Jurkat, Clone E6-1 (cell line): ENCODE data around the gene WDR35.

ENCODE experiments used
- DNase-seq: peaks from one replicate; pipeline ENCODE4 v3.0.0-alpha.2; 2011; ENCODE audit warnings: low read depth, low spot score
- H3K4me3 ChIP-seq: 2 replicates; pipeline ENCODE4 v1.5.1; 2011; ENCODE audit warnings: mild to moderate bottlenecking, low read length, control low read depth, moderate library complexity

Gene WDR35

DNA sequence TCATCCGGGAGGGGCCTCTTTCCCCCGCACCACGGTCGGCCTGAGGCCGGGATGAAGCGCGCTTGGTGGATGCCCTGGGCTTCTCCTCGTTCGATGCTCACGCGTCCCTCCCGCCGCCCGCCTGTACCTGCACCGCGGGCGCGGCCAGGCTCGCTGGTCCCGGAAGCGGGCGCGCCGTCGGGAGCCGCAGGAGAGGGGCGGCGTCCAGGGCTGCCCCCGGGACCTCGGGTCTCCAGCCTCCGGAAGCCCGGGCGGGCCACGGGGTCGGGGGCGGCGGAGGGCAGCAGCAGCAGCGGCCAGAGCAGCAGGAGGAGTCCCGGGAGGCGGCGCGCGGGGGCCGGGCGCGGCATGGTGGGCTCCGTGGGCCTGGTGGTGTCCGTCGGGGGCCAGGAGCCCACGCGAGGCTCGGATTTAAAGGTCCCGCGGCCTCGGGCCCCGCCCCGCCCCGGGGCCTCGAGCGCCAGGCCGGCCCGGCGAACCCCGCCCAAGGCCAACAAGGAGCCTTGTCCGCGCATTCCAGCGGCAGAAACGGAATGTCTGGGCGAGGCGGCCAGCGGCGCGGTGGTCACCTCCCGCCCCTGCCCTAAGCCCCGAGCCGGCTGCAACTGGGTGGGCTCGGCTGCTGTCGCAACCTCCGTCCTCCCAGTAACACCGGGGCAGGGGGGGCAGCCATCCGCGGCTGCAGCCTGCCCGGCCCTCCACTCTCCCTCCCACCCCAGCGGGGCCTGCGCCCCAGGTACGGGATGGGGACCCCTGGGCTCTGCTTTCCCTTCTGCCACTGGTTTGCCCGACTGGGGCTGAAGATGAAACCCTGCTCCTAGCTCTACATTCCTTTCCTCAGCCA, 22.6 kb upstream of the WDR35 start, which contains the start of gene MATN3:
Gene MATN3, minus strand, starts transcription at position 387 of the 844 bp plus-strand sequence. Its CDS starts 37 bp downstream, at position 350.
- no peak within 1 kb of the TSS for H3K4me3 ChIP-seq

GRCh38 chr2:20012032-20012281, 22.1 kb upstream of the WDR35 start:
- DNase-seq = no peak
- H3K4me3 ChIP-seq = no peak overlapping the region

More for the DNA sequence above, 22.6 kb upstream of the WDR35 start, which contains the start of gene MATN3:
- no peak for DNase-seq

- no peak for DNase-seq
- H3K4me3 ChIP-seq = no peak overlapping the region
Measured at GRCh38 chr2:20011276-20012031, 21.5 kb upstream of the WDR35 start.

DNA sequence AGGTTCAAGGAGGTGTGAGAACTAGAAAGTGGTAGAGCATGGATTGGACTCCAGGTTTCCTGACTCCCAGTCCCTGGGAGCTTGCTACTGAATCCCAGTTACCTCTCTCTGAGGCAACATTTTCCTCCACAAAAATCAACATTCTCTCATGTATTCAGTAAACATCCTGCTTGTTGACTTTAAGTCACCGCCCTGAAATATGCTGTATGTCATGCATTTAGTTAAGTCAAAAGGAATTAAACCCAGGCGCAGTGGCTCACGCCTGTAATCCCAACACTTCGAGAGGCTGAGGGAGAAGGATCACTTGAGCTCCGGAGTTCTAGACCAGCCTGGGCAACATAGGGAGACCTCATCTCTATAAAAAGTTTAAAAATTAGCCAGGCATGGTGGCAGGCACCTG, 18.8 kb upstream of the WDR35 start:
- no peak for DNase-seq
- H3K4me3 ChIP-seq = no peak overlapping the region

DNA sequence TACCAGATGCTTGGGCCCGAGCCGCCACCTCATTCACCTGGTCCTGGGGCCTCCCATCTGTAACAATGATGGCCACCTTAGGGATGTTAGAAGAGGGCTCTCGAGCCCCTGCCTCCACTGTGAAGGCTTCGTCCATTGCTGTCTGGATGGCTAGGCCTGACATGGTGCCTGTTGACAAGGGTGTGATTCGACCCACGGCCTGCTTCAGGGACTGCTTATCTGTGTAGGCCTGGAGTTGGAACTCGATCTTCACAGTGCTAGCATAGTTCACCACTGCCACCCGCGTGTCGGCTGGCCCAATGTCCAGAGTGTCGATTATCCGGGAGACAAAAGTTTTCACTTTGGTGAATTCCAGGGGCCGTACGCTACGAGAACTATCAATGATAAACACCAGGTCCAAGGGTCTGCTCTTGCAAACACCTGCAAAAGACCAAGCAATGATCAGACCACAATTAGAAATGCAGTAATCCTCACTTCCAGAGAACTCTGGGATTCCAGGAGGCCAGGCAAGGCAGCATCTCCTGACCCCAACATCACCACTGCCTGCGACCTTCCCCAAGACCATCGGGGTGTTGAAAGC, 16.1 kb upstream of the WDR35 start:
- H3K4me3 ChIP-seq = no peak overlapping the region
- DNase-seq = no peak

DNA sequence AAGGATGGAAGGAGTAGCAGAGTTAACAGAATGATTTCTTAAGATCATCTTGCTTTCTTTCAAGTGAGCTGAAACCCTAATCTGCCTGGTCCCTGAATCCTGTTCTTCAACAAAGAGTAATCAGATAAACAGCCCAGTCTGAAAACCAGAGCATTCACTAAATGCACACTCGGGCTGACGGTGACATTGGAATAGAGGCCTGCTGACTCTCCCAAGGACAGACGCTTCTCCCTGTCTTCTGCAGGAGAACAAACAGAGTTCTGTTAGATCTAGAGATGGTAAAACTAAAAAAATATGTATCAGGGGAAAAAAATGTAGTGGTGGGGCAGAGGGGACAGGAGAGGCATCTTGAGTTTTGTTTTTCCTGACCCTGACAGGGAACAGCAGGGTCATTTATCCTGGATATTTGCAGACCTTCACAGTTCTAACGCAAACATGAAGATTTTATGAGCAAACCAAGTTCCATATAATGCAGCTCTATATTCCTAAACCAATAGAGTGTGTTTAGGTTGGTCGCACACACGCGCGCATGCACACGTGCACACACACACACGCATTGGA, 15.2 kb upstream of the WDR35 start:
- H3K4me3 ChIP-seq = no peak overlapping the region
- no peak for DNase-seq

- DNase-seq = no peak
- no peak overlapping the region for H3K4me3 ChIP-seq
Measured at GRCh38 chr2:20001361-20001863, 11.5 kb upstream of the WDR35 start.

DNA sequence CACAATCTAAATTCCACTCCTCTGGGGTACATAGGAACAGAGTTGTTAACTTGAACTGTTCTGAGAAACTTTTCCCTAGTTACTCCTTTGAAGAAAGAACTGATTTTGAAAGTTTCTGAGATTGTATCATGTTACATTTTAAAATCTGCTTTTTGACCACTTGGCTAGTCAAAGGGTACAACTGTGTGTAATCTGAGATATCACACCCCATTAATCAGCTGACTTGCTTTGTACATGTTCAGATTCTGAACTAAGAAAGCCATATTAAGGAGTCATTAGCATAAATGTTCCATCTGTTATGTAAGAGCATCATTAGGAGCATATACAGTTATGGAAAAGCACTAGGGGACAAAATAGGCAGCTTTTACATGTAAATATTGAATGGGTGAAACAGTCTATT, 3.8 kb upstream of the WDR35 start:
- H3K4me3 ChIP-seq = no peak overlapping the region
- no peak for DNase-seq

GRCh38 chr2:19991895-19992294, 2.0 kb upstream of the WDR35 start:
- DNase-seq = no peak

DNA sequence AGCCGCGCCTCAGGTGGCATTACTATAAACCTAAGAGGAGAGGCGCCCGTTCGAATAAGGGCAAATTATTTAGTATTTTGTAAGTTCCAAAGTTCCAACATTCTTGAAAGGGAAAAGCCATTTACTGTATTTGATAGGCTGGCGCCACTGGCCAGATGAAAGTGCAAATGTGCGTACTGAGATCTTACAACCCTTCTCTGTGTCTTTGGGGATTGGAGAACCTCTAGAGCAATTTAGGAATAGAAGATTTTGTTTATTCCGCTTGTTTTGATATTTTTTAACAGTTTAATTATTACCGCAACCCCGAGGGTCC, 467 bp upstream of the WDR35 start:
- H3K4me3 ChIP-seq = peak overlapping the region; percentile 75
- DNase-seq = no peak

More at GRCh38 chr2:19991895-19992294, 2.0 kb upstream of the WDR35 start:
- no peak overlapping the region for H3K4me3 ChIP-seq

- DNase-seq = no peak
- peak overlapping the region; percentile 75 for H3K4me3 ChIP-seq
Measured at GRCh38 chr2:19989342-19989666, 601 bp downstream of the WDR35 start.

- no peak overlapping the region for H3K4me3 ChIP-seq
- no peak for DNase-seq
Measured at GRCh38 chr2:19988600-19988999, 1.3 kb downstream of the WDR35 start.

- no peak overlapping the region for H3K4me3 ChIP-seq
- no peak for DNase-seq
Measured at GRCh38 chr2:19987936-19988335, 2.0 kb downstream of the WDR35 start.

DNA sequence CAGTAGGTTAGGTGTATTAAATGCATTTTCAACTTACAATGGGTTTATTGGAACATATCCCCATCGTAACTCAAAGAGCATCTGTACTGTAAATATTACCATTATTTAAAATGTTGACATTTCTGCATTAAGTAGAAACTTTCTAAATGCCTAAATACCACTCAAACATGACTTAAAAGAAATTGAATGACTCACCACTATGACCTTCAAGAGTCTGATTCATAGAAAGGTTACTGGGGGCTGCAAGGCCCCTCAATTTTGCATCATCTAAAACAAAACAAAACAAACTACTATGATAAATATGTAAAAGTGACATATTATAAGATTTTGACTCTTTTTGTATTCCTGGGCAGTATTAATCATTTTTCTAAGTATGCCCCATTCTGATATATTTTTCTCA, 7.6 kb downstream of the WDR35 start:
- H3K4me3 ChIP-seq = no peak overlapping the region
- no peak for DNase-seq

- no peak for DNase-seq
- no peak overlapping the region for H3K4me3 ChIP-seq
Measured at GRCh38 chr2:19979932-19980331, 10.0 kb downstream of the WDR35 start.

DNA sequence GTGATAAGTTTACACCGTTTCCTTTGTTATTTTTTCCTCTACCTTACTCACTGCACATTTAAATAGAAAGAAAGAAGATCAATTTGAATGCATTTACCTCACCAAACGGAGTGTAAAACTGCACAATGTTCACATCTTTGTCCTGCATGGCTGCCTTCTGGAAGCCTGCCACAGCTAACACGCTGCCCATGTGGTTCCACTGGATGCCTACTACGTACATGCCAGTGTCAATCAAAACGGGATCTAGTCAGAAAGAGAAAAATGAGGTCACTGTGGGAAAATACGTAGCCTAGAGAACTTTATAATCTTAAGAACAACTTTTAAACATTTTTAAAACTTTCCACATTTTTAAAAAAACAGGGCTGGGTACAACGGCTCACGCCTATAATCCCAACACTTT, 16.4 kb downstream of the WDR35 start:
- no peak for DNase-seq
- H3K4me3 ChIP-seq = no peak overlapping the region

DNA sequence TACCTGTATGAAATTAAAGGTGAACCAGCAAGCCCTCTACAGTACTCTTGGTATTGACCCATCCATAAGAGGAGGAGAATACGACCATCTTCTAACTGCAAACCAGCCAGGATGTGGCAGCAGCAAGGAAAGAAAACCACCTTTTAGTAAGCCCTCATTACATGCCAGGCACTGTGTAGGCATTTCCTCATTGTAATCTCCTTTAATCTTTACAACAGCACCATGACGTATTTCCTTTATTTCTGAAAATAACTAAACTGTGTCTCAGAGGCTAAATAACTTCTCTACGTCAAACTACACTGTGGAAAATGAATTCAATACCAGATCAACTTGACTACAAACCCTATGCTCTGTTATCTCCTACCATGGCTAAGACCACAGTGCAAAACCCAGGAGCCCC, 18.2 kb downstream of the WDR35 start:
- H3K4me3 ChIP-seq = no peak overlapping the region
- peak; percentile 60 for DNase-seq

GRCh38 chr2:19963386-19963785, 26.5 kb downstream of the WDR35 start:
- H3K4me3 ChIP-seq = no peak overlapping the region
- DNase-seq = no peak

DNA sequence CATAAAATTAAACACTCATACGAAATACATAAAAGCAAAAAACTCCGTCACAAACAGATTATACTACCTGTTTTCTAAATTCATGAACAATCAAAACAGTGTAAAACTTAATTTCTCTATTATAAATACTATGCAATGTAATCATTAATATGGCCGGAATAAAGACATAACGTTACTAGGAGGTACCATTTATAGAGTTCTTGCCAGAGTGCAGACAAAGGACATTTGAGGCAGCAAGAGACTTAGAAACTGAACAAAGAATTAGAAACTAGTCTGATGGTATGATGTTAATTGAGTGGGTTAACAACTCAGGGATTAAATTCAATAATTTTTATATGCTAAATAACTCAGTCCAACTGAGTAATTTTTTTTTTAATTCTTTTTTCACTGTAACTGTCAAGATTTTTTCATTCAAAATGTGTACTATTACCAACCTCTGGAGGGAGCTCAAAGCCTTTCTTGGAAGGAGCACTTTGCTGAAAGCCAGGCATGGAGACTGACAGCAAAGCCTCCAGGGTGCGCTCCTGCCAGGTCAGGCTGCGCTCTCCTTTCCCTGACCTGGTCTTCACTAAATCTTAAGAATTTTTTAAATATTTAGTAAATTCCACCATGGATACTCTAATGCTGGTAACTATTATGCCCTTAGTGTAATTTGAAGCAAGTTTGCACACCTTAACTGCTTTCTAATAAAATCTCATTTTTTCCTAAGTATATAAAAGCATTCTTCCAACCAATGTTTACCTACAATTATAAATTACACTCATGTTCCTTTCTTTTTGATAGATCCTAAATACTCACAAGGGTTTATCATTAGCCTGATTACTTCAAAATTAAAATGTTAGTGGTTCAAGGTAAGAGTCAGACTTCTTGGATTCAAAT, 34.1 kb downstream of the WDR35 start:
- DNase-seq = peak; percentile 56
- no peak overlapping the region for H3K4me3 ChIP-seq
